HG02759 (cell line): ENCODE measurements around the gene C6orf132.

Source experiments
- ATAC-seq: cut with Tn5 transposase; IDR thresholded peaks from one replicate; pipeline ENCODE4 v1.9.1; 2021; ENCODE audit warnings: mild to moderate bottlenecking, moderate library complexity; ENCODE audit not compliant: unreplicated experiment

The C6orf132 gene

DNA sequence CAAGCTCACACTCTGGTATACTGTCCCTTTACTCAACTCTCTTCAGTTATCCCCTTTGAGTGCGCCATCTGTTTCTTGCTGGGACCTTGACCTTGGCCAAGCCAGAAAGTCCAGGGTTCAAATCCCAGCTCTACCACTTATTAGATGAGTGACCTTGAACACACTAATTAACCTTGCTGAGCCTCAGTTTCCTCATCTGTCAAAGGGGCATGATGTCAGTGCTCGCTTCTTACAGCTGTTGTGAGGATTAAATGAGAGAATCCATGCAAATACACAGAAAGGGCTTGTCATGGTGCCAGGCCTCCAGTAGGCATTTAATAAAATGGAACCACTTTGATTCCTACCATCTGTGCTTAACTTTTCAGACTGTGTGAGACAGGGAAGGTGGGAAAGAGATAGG is 34.3 kb downstream of the C6orf132 start:
- ATAC-seq: no peak

DNA sequence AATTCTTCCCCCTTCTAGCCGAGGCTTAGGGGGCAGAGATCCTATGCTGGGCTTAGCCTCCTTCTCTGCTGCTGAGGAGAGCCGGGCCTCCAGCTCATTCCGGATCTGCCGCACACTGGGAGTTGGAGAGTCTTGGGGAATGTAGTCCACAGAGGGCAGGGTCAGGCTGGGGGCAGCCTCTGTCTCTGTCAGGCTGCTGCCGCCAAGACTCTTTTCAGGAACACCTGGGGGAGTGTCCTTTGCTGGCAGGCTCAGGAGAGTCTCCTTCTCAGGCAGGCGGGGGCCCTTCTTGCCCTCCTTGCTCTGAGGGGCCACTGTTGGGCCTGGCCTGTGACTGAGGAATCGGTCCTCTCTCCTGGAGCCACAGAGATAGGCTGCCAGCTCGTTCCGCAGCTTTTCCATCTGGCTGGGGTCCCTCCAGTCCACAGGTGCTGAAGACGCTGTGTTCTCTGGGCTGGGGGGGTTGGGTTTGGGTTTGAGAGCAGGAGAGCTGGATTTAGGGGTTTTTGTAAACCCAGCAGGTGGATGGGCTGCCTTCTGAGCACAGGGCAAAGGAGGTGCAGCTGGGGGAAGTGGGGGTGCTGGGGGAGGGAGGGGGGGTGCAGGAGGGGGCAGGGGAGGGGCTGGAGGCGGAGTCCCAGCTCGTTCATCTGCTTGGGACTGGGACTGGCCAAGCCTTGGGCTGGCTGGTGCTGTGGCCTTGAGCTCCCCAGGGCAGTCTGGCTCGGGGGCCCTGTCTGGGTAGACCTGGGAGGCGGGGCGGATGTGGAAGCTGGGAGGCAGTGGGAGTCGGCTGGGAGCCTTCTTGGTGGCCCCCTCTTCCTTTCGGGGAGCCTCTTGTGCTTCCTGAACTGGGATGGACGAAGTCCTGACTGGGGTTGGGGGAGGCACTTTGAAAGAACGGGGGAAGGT is 36.1 kb downstream of the C6orf132 start:
- no peak for ATAC-seq

DNA sequence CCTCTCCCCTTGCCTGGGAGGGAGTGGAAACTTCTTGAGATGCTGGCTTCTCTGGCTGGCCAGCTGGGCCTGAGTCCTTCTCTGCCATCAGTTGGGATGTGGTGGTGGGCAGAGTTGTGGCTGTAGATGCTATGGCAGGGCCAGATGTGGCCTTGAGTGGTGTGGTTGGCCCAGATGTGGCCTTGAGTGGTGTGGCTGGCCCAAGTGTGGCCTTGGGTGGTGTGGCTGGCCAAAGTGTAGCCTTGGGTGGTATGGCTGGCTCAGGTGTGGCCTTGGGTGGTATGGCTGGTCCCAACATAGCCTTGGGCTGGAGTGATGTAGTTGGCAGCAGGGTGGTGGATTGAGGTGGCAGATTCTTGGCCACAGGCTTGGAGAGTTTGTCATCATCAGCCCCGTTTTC is 36.7 kb downstream of the C6orf132 start:
- ATAC-seq: no peak

DNA sequence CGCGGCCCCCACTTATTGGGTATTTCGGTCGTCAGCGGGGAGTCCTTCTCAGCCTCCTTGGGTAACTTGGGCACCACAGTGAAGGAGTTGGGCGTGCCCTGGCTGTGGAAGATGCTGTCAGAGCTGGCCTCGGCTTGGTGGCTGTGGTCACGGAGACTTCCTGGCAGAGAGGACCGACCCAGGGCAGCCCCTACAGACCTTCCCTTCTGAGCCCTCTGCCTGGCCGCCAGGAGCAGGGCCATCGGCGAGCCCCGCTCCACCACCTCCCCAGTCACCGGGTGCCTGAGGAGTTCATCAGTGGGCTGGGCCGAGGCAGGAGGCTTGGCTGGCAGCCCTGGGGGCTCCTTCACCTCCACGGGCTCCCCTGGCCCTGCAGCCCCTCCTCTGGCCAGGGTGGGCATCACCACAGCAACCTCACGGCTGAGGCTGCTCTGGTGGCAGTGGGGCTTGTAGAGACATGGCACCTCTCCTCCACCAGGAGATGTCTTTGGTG is 37.2 kb downstream of the C6orf132 start:
- no peak for ATAC-seq

DNA sequence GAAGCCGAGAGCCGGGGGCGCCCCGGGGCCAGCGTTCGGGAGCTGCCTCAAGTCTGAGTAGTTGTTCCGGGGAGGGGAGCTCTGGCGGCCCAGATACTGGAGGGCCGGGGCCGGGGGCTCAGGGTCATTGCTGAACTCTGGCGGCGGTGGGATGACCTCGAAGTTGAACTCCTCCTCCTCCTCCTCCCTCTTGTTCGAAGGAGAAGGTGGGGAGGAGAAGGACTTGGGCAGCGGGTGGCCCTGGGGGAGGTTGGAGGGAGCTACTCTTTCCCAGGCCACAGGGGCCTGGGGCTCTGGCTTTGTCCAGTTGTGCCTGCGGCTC is 37.7 kb downstream of the C6orf132 start:
- ATAC-seq: peak; percentile 24

DNA sequence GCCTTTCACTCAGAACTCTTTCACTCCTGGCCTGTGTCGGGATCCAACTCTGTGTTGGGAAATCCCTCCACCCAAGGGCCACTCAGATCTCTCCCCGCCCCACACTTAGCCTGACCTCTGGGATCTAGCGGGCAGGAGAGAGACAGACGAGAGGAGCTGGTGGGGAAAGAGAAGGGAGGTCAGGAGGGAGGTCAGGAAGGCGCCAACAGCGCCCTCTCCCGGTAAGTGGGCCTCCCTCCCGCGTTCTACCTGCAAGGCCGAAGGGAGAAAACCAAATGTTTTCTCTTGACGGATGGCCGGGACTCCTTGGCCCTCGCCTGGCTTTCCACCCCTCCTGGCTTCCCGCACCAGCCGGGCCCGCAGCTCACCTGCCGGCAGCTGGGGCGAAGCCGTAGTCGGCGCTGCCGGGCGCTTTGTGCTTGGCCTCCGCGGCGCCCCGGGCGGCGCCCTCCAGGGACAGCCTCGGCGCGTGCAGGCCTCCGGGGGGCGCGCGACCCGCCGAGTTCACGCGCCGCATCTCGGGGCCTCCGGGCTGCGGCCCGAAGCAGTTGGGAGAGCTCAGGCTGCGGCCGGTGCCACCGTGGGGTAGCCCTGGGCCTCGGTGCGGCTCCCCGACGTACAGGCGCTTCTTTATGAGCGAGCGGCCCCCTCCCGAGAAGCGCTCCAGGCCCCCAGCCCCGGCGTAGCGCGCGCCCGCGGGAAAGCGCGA is 38.2 kb downstream of the C6orf132 start:
- peak; percentile 80 for ATAC-seq

DNA sequence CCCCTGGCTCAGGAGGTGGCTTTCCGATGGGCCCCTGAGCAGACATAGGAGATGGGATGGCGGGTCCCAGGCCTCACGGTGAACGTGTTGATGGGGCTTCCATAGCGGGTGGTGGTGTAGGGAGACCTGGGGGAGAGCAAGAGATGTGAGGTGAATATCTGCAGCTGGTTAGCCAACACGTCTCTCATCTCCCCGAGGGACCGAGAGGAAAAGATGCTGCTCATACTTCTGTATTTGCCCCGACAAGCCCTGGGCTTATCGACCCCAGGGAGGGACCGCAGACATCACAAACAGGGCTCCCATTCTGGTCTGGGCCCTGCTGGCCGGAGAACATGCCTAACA is 38.7 kb downstream of the C6orf132 start:
- no peak for ATAC-seq

DNA sequence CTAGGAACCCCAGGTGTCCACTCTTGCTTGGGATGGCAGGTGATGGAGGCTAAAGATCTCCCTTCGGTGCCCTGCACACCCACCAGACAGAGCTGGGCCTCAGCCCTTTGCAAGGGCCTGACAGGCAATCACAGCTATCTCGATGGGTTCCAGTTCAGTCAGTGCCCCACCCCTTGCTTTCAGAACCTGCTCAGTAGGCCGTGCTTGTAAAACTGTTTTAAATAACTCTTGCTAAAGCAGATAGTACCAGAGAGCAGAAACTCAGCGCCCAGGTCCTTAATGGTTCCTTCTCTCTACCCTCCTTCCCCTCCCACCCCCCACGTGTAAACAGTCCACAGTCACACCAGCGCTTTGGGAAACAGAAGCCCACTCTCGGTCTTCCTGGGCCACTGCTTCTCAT is 39.2 kb downstream of the C6orf132 start:
- ATAC-seq: no peak

DNA sequence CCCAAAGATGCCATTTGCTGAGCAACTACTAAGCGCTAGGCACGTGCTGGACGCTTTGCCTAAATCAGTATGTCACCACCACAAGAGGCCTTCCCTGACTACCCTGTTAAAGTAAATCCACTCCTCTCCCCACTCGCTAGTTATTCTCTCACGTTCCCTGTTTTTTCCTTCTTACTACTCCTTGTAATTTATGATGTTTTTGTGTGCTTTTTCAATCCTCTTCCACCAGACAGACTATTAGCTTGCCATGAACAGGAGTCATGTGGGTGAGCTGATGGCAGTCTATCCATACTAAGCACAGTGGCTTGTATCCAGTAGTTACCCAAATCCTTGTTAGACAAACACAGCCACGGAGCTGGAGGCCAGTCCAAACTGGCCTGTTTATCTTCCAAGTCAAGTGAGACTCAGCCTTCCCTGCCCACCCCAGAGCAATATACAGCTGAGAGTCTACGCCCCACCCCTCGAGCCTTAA is 41.2 kb downstream of the C6orf132 start:
- ATAC-seq: no peak

DNA sequence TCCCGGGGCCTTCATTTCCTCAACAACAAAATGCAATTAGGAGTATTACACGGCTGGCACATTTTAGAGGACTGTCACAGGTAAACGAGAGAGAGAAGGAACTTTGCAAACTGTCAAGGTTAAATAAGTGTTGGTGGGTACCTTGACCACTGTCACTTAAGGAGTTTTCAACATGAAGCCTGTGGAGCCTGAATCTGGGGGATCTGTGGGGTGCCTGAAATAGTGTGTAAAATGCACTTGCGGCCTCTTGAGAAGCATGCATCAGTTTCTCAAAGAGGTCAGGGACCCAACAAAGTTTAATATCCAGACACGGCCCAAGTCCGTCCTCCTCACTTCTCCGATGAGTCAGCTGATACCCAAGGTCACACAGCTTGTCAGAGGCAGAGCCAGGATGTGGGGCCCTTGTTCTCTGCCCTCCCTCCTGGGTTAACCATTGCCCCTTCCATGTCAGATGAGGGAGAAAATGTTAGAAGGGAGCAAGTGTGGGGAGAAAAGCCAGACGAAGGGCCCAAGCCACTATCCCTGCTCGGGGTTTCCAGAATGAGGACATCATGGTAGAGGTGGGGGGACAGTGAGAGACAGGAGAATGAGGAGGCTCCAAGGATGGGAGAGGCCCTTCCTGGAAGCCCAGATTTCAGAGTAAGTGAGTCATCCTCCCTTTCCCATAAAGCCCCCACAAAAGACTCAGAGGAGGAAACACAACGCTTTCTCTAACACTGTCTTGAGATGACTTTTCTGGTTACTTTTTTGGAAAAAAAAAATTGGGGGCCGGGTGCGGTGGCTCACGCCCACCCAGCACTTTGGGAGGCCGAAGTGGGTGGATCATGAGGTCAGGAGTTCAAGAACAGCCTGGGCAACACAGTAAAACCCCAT is 42.2 kb downstream of the C6orf132 start:
- no peak for ATAC-seq

DNA sequence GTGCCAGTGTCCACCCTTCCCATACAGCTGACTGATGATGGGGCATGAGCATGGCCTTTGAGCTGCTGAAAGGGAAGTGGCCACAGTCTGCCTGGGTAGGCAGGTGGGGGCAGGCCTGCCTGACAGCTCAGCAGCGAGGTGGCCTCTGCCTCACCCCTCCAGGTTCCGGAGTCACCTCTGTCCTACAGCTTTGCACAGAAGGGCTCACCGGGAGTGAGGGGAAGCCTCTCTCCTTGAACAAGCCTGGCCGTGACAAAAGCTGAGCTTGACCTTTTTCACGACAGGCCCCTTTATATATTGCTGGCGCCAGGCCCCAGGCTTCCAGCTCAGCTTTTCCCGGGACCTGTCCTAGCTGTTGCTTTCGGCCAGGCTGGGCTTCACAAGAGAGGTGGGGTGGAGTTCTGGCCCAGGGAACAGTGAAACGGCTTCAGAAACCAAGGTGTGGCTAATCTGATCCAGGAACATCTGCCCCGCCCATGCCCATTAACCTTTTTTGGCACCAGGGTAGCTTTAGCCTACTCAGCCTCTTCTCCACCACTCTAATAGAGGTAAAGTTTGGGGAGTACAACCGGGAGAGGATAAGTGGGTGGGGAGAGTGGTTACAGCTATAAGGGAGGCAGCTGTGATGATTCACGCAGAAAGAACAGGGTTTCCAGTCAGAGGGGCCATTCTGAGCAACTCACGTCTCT is 42.9 kb downstream of the C6orf132 start:
- no peak for ATAC-seq

DNA sequence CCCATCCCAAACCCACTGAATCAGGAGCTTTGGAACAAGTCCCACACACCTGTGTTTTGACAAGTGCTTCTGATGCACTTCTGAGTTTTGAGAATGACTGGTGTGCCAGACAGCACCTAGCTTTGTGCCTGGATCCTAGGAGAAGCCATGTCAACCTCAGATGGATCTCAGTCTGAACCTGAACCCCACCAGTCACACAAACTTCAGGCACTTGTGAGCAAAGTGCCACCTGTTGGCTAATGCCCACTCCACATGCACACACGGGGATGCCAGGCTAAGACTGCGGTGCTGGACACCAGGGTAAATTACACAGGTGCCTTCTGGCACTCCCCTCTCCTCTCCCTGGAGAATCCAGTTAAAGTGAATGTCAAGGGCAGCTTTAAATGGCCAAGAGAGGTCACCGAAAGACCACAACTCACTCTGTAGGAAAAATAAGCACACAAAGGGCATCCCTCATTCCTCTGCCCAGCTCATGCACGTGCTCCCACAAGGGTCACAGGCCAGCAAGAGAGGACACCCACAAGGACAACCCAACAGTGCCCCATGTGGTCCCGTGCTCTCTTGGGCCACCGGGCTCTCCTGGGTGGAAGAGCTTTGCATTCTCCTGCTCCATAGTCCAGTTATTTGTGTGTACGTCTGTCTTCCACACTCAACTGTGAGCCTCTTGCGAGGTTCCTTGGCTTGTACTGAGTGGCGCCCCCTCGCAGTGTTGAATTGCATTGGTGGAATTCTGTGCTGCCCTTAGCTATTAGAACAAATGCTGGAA is 46.5 kb downstream of the C6orf132 start:
- no peak for ATAC-seq

DNA sequence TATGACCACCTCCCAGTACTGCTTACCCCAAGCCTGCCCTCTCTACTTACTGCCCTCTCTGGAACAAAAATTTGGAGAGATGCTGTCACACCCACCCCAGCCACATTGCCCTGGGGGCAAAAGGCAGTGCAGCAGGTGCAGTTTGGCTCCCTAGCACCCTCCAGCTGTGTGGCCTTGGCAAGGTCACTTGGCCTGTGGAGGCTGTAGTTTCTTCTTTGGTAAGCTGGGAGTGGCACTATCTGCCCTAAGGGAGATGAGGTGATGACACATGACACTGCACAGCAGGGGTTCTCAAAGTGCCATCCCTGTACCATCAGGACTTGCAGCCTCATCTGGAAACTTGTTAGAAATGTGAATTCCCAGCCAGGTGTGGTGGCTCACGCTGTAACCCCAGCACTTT is 47.3 kb downstream of the C6orf132 start:
- ATAC-seq: no peak

DNA sequence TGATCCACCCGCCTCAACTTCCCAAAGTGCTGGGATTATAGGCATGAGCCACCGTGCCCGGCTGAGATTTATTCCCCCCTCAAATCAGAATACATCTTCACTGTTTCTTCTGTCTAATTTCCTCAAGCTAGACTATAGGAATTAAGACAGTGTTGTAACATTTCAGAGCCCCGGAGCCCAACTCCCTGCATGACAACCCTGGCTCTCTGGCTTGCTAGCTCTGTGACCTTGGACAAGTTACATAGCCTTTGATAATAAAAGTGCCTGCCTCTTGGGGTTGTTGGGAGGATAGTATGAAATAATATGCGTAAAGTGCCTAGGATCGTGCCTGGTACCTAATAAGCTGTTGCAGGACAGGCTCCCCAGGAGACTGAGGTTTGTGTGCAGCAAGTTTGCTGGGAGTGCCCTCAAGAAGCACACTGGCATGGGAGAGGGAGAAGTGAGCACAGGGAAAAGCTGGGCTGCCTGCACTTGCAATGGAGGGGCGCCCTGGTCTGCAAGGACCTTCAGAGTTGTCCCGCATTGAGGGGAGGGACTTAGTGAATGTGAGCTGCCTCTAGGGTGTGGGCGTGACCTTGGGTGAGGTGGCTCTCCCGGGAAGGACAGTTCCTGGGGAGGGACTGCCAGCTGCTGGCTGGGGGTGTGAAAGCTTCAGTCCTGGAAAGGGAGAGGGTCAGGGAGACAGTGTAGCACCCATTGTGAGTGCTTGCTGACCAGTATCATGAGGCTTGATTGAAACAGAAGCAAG is 48.7 kb downstream of the C6orf132 start:
- ATAC-seq: no peak

DNA sequence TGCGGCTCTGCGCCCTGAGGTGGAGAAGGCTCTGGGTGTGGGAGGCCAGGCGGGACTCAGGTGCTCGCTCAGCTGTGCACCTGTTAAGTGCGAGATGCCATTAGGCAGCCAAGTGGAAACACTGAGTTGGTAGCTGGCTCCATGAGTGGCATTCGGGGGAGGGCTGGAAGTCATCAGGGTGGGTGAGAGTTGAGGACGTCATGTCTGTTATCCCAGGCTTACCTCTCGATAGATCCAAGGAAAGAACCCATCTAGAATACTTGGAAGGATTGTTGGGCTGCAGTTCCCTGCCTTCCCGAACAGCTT is 50.7 kb downstream of the C6orf132 start:
- ATAC-seq: no peak

DNA sequence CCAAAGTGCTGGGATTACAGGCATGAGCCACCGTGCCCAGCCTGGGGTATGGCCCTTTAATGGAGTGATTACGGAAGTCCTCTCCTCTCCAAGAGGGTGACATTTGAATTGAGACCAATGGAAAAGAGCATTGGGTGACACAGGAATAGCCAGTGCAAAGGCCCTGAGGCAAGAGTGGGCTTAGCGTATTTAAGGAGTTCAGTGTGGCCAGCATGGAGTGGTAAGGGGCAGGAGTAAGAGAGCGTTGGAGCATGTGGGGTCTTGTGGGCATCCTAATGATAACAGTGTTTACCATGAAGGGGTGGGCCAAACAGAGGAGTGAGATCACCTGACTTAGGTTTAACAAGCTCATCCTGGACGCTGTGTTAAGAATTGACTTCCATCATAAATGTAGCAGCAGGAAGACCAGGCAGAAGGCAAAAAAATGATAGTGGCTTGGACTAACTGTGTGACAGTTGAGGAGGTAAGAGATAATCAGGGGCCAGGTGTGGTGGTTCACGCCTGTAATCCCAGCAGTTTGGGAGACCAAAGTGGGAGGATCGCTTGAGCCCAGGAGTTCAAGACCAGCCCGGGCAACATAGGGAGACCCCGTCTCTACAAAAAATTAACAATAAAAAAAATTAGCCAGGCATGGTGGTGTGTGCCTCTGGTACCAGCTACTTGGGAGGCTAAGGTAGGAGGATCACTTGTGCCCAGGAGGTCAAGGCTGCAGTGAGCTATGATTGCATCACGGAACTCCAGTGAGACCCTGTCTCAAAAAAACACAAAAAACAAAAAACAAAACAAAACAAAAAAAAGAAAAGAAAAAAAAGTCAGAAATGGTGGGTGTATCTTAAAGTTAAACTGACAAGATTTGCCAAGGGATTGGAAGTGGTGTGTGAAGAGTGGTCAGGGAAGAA is 51.4 kb downstream of the C6orf132 start:
- no peak for ATAC-seq

DNA sequence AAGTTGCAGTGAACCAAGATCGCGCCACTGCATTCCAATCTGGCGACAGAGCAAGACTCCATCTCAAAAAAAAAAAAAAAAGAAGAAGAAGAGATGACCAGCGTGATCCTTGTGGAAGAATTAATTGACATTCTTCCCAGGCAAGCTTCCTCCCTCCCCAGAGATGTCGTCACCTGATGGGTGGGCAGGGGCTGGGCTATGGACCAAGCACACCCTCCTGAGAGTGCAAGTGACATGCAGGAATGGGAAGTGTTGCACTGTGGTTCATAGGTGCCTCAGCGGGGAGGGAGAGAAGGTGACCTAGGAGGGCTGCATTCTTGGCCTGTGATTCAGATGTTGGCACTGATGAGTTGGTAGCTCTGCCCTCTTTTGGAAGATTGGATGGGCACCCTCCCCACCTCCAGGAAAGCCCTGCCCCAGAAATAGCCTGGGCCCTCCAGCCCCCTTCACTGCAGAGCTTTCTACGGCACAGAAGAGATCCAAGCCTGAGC is 54.3 kb downstream of the C6orf132 start:
- ATAC-seq: no peak
